GM23338 (cell line): ENCODE results near the gene EN2. TPM values are rescaled to one million over a fixed set of nuclear protein-coding genes. Genes with fewer than 3 reads are reported as not detected.

Experiments
- ATAC-seq: fragments of 200-7000 bp; cut with Tn5 transposase; 3 replicates; pipeline ENCODE4 v1.9.1; 2020
- DNase-seq: peaks from one replicate; pipeline ENCODE4 v3.0.0-alpha.2; 2015; ENCODE audit warnings: low spot score
- H2AFZ ChIP-seq: fragments of 200-600 bp; sonication (generic); 2 replicates; pipeline ENCODE4 v1.8.0; 2016; ENCODE audit warnings: antibody characterized with exemption, mild to moderate bottlenecking, moderate library complexity
- H3F3A ChIP-seq: fragments of 200-600 bp; sonication (generic); replicated peaks from 2 replicates; pipeline ENCODE4 v1.8.0; 2017; ENCODE audit warnings: antibody characterized with exemption, mixed run types, low read depth
- H3K27ac ChIP-seq: fragments of 200-600 bp; sonication (generic); 2 replicates; pipeline ENCODE4 v1.6.1; 2016; ENCODE audit warnings: low read depth
- H3K27me3 ChIP-seq: fragments of 200-600 bp; sonication (generic); 2 replicates; pipeline ENCODE4 v1.8.0; 2016; ENCODE audit warnings: mild to moderate bottlenecking, mixed run types, moderate library complexity; ENCODE audit not compliant: insufficient read depth
- H3K36me3 ChIP-seq: fragments of 200-600 bp; sonication (generic); 2 replicates; pipeline ENCODE4 v1.8.0; 2016; ENCODE audit warnings: mild to moderate bottlenecking; ENCODE audit not compliant: insufficient read depth
- H3K4me1 ChIP-seq: fragments of 200-600 bp; sonication (generic); 2 replicates; pipeline ENCODE4 v1.8.0; 2016; ENCODE audit warnings: mild to moderate bottlenecking, moderate library complexity; ENCODE audit not compliant: insufficient read depth
- H3K4me2 ChIP-seq: fragments of 200-600 bp; sonication (generic); 2 replicates; pipeline ENCODE4 v1.7.1; 2017; ENCODE audit warnings: mixed run types
- H3K4me3 ChIP-seq: fragments of 200-600 bp; sonication (generic); 2 replicates; pipeline ENCODE4 v1.6.1; 2016; ENCODE audit warnings: mixed run types
- H3K79me2 ChIP-seq: fragments of 200-600 bp; sonication (generic); replicated peaks from 2 replicates; pipeline ENCODE4 v1.8.0; 2017; ENCODE audit warnings: mild to moderate bottlenecking; ENCODE audit not compliant: insufficient read depth
- H3K9me2 ChIP-seq: fragments of 200-600 bp; sonication (generic); 2 replicates; pipeline ENCODE4 v1.8.0; 2017; ENCODE audit not compliant: insufficient read depth
- H4K20me1 ChIP-seq: fragments of 200-600 bp; sonication (generic); replicated peaks from 2 replicates; pipeline ENCODE4 v1.8.0; 2017; ENCODE audit warnings: mild to moderate bottlenecking; ENCODE audit not compliant: insufficient read depth
- H3K27ac Mint-ChIP-seq: 2 replicates; pipeline ENCODE4 v1.8.0; 2020; ENCODE audit warnings: inconsistent platforms, mild to moderate bottlenecking, moderate library complexity, mixed read lengths
- H3K27me3 Mint-ChIP-seq: 3 replicates; pipeline ENCODE4 v1.8.0; 2022; ENCODE audit warnings: low read depth, mild to moderate bottlenecking, moderate library complexity, mixed read lengths, inconsistent platforms; ENCODE audit not compliant: insufficient read depth, poor library complexity
- H3K36me3 Mint-ChIP-seq: 3 replicates; pipeline ENCODE4 v1.8.0; 2021; ENCODE audit warnings: low read depth, mild to moderate bottlenecking, inconsistent platforms, moderate library complexity, mixed read lengths
- H3K4me1 Mint-ChIP-seq: 3 replicates; pipeline ENCODE4 v1.8.0; 2020; ENCODE audit warnings: mild to moderate bottlenecking, inconsistent platforms, mixed read lengths
- H3K4me3 Mint-ChIP-seq: 3 replicates; pipeline ENCODE4 v1.8.0; 2021; ENCODE audit warnings: moderate library complexity, mild to moderate bottlenecking, inconsistent platforms, mixed read lengths
- H3K9me3 Mint-ChIP-seq: 3 replicates; pipeline ENCODE4 v1.8.0; 2020; ENCODE audit warnings: moderate library complexity, mild to moderate bottlenecking, inconsistent platforms, mixed read lengths
- ETS1 ChIP-seq: IDR thresholded peaks from 2 replicates; pipeline ENCODE4 v1.6.1; 2016; ENCODE audit warnings: antibody characterized with exemption
- EZH2 ChIP-seq: fragments of 200-600 bp; sonication (generic); IDR thresholded peaks from one replicate; pipeline ENCODE4 v1.8.0; 2017; ENCODE audit warnings: antibody characterized with exemption, mild to moderate bottlenecking, low read depth; ENCODE audit not compliant: unreplicated experiment
- EZH2phosphoT487 ChIP-seq: fragments of 200-600 bp; sonication (generic); IDR thresholded peaks from one replicate; pipeline ENCODE4 v1.8.1; 2018; ENCODE audit warnings: antibody characterized with exemption; ENCODE audit not compliant: unreplicated experiment
- JUNB ChIP-seq: IDR thresholded peaks from one replicate; pipeline ENCODE4 v1.6.1; 2016; ENCODE audit warnings: antibody characterized with exemption; ENCODE audit not compliant: unreplicated experiment
- NANOG ChIP-seq: IDR thresholded peaks from 2 replicates; pipeline ENCODE4 v1.6.1; 2016; ENCODE audit warnings: antibody characterized with exemption, borderline replicate concordance
- POLR2AphosphoS5 ChIP-seq: IDR thresholded peaks from 2 replicates; pipeline ENCODE4 v1.6.1; 2016; ENCODE audit warnings: antibody characterized with exemption, low read depth
- REST ChIP-seq: IDR thresholded peaks from one replicate; pipeline ENCODE4 v1.6.1; 2018; ENCODE audit warnings: antibody characterized with exemption; ENCODE audit not compliant: unreplicated experiment
- STAT1 ChIP-seq: IDR thresholded peaks from one replicate; pipeline ENCODE4 v1.6.1; 2016; ENCODE audit warnings: antibody characterized with exemption; ENCODE audit not compliant: unreplicated experiment
- ZNF114 ChIP-seq: fragments of 250-450 bp; sonication (Bioruptor Pico); IDR thresholded peaks from 2 replicates; pipeline ENCODE4 v1.5.0; 2020; ENCODE audit warnings: mild to moderate bottlenecking, moderate library complexity
- ZNF331 ChIP-seq: fragments of 250-450 bp; sonication (Bioruptor Pico); IDR thresholded peaks from 2 replicates; pipeline ENCODE4 v1.5.0; 2020; ENCODE audit warnings: low read depth, mild to moderate bottlenecking, moderate library complexity
- ZNF462 ChIP-seq: fragments of 250-450 bp; sonication (Bioruptor Pico); IDR thresholded peaks from 2 replicates; pipeline ENCODE4 v1.5.0; 2020; ENCODE audit warnings: mild to moderate bottlenecking, moderate library complexity
- polyA plus RNA-seq: library from polyadenylated mRNA; unstranded; fragments of >200 nt; fragmentation: Nextera tagmentation; extraction: Ambion mirVana; gene quantifications from 2 replicates; pipeline ENCODE4 v1.2.1, GENCODE V29; 2016
- total RNA-seq: library from RNA; depleted of rRNA; stranded (reverse); fragments of >200 nt; shearing (Covaris generic); gene quantifications from 2 replicates; pipeline ENCODE4 v1.2.3, GENCODE V29; 2014

The EN2 gene
- total and polyA plus RNA-seq, 2 experiments from 2014 or later = not detected

GRCh38 chr7:155440018-155440410, 17.9 kb upstream of the EN2 start:
- Mint-ChIP-seq H3K4me3 (no peak overlapping the region), H3K36me3 (no peaks in the 10 kb centered on the region), H3K27me3 (peaks cover 43% of the 10 kb centered on the region), H3K9me3 (peaks cover 14% of the 10 kb centered on the region), H3K27ac (no peak overlapping the region), H3K4me1 (peaks cover 5% of the 10 kb centered on the region)
- H3K27me3 ChIP-seq = peaks cover 26% of the 10 kb centered on the region
- TF ChIP-seq ZNF114 (CRISPR knock-in tag) = no peak
- TF ChIP-seq POLR2AphosphoS5 = no peak
- TF ChIP-seq JUNB = no peak
- no peak for TF ChIP-seq ZNF462 (CRISPR knock-in tag)
- no peak for TF ChIP-seq NANOG
- TF ChIP-seq EZH2phosphoT487 = no peak
- TF ChIP-seq EZH2 = no peak
- H3K4me2 ChIP-seq = no peak overlapping the region
- H3K4me3 ChIP-seq = no peak overlapping the region
- ATAC-seq = no peak
- no peak overlapping the region for H3K27ac ChIP-seq
- H3K79me2 ChIP-seq = no peaks in the 10 kb centered on the region
- no peaks in the 10 kb centered on the region for H3K9me2 ChIP-seq
- no peaks in the 10 kb centered on the region for H3F3A ChIP-seq
- H3K4me1 ChIP-seq = no peaks in the 10 kb centered on the region
- no peaks in the 10 kb centered on the region for H3K36me3 ChIP-seq
- no peak for DNase-seq
- no peaks in the 10 kb centered on the region; the same call in 1 of the 2 replicates for H4K20me1 ChIP-seq
- no peak overlapping the region for H2AFZ ChIP-seq

DNA sequence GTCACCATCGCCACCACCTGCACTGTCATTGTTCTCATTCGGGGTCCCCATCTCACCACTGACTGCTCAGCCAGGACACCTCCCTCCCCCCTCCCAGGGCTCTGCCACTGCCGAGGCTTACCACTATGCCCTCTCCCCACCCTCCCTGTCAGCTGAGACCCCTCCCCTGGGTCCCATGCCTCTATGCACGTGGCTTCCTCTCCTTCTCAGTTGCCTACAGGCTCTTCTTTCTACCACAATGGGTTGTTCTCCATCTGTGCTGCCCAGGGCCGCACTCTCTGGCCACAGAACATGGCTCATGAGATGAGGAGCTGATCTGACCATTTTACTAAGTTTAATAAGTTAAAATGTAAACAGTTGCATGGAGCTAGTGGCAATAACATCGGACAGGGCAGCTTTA, 16.1 kb upstream of the EN2 start:
- H2AFZ ChIP-seq = no peak overlapping the region
- no peak for DNase-seq
- Mint-ChIP-seq H3K4me3 (no peak overlapping the region), H3K27ac (no peak overlapping the region), H3K4me1 (peaks cover 5% of the 10 kb centered on the region), H3K27me3 (peaks cover 47% of the 10 kb centered on the region), H3K9me3 (peaks cover 7% of the 10 kb centered on the region), H3K36me3 (no peaks in the 10 kb centered on the region)
- H3K36me3 ChIP-seq = no peaks in the 10 kb centered on the region
- H3K79me2 ChIP-seq = no peaks in the 10 kb centered on the region
- ATAC-seq = no peak
- H3K9me2 ChIP-seq = no peaks in the 10 kb centered on the region
- H3K27ac ChIP-seq = no peak overlapping the region
- no peak overlapping the region for H3K4me2 ChIP-seq
- no peak overlapping the region for H3K4me3 ChIP-seq
- peaks cover 44% of the 10 kb centered on the region for H3K27me3 ChIP-seq
- no peaks in the 10 kb centered on the region; the same call in 1 of the 2 replicates for H4K20me1 ChIP-seq
- no peaks in the 10 kb centered on the region for H3F3A ChIP-seq
- H3K4me1 ChIP-seq = no peaks in the 10 kb centered on the region
- TF ChIP-seq STAT1 = no peak
- no peak for TF ChIP-seq REST
- TF ChIP-seq ETS1 = no peak
- TF ChIP-seq POLR2AphosphoS5 = no peak
- no peak for TF ChIP-seq ZNF331 (CRISPR knock-in tag)
